NCI-H1048 (cell line): Measurements from ENCODE around the gene GUCY2C.
A peak's percentile ranks its signal among the peaks of the same experiment; 100 is the strongest.
"Not testable (repeated sequence)": the region's sequence is repeated elsewhere in the genome, so short reads cannot be mapped to it uniquely, and the experiment has no call there.

ENCODE experiments used
- DNase-seq: peaks from one replicate; lab custom pipeline; 2025; lab: John Stamatoyannopoulos, UW

The GUCY2C gene

GRCh38 chr12:14696265-14696741, at the start of gene GUCY2C:
GUCY2C (minus strand) TSS chr12:14696599; CDS start chr12:14696448, 151 bp downstream.
- DNase-seq: no peak

DNA sequence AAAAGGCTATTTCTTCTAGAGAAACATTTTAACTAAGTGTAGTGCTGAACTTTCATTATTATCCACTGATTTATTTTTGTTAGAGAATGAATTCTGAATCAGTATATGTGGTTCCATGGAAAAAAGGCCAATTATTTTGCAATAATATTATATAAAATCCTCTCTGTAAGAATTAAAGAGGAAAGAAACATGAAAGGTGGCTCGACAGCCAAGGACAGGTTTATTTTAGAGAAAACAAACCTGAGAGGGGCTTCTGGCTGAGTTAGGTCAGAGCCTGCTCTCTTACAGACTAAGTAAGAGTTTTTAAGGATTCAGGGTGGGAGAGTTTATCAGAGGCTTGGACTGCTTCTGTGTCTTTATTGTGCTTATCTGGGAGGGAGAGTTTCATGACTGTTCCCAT, 46.7 kb upstream of the GUCY2C start:
- DNase-seq: no peak

DNA sequence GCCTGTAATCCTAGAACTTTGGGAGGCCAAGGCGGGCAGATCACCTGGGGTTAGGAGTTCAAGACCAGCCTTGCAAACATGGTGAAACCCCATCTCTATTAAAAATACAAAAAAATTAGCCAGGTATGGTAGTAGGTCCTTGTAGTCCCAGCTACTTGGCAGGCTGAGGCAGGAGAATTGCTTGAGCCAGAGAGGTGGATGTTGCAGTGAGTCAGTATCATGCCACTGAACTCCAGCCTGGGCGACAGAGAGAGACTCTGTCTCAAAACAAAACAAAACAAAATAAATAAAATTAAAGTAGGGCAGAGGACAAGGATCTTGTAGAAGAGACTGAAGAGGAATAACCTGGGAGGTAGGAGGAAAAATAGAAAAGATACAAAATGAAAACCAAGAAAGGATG, 45.5 kb upstream of the GUCY2C start:
- DNase-seq: no peak

DNA sequence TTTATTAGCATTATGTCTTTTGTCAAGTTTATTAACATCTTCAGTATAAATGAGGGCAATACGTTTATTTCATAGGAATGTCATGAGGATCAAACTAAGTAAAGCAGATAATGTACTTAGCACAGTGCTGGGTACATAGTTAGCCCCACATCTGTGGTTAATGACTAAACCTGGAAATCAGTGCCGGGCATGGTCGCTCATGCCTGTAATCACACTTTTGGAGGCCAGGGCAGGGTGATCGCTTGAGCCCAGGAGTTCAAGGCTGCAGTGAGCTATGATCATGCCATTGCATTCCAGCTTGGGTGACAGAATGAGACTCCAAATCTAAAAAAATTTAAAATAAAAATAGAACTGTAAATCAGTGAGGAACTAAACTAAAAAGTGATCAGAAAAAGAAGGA, 44.8 kb upstream of the GUCY2C start:
- no peak for DNase-seq

DNA sequence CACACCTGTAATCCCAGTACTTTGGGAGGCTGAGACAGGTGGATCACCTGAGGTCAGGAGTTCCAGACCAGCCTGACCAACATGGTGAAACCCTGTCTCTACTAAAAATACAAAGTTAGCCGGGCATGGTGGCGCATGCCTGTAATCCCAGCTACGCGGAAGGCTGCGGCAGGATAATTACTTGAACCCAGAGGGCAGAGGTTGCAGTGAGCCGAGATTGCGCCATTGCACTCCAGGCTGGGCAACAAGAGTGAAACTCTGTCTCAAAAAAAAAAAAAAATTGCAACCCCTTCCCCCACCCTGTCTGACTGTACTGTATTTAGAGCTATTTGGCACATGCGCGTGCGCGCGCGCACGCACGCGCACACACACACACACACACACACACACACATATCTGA, 40.0 kb upstream of the GUCY2C start:
- DNase-seq: not testable (repeated sequence)

DNA sequence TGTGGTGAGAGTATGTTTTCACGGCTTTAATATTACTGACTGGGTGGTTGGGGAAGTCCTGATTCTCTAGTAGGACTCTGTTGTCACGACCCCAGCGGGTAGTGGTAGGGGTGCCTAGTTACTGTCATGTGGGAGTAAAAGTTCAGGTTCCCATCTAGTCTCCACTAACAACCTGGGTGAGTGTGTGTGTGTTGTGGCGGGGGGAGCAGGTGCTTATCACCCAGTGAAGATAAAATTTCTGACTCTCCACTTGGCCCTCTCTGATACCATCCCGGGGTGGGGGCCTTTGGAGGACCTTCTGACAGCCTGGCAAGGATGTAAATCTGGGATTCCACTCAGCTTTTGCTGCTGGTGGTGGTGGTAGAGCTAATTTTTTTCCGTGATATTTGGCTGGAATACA, 35.4 kb upstream of the GUCY2C start:
- no peak for DNase-seq

- no peak for DNase-seq
Observed at GRCh38 chr12:14729586-14729985, 33.2 kb upstream of the GUCY2C start.

DNA sequence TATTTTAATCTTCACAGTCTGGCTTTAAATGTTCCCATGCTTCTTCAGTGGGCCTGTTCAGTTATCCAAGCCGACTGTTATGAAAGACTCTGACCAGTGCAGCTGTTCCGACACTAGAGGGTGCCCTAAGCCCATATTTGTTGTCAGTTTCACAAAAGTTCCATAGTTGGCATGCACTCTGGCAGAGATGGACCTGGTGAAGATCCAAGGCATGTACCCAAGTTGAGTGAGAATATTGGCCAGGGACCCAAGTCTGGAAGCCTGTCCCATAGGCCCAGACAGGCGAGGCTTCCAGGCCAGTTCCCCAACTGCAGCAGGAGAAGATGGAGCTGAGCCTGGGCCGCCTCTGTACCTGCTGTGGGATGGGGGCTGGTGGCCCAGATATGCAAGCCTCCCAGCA, 27.4 kb upstream of the GUCY2C start:
- no peak for DNase-seq

GRCh38 chr12:14716848-14717444, 20.5 kb upstream of the GUCY2C start:
- DNase-seq: no peak

DNA sequence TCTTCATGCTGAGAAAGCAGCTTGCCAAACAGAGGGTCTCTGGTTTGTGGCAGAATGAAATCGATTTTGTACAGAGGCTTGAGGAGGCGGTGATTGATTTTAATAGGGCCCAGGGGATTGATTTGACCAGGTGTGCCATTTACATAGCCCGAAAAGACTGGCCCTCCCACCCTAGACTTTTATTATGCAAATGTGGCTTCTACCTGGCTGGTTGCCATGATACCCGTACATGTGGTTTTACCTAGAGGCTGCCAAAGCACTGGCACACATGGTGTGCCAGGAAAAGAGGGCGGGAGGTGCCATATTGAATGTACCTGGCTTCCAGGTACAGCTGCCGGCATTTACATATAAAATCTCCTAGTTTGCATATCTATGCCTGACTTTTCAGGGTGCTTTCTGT, 18.0 kb upstream of the GUCY2C start:
- peak; percentile 20 for DNase-seq

- no peak for DNase-seq
Observed at GRCh38 chr12:14710632-14711320, 14.4 kb upstream of the GUCY2C start.

DNA sequence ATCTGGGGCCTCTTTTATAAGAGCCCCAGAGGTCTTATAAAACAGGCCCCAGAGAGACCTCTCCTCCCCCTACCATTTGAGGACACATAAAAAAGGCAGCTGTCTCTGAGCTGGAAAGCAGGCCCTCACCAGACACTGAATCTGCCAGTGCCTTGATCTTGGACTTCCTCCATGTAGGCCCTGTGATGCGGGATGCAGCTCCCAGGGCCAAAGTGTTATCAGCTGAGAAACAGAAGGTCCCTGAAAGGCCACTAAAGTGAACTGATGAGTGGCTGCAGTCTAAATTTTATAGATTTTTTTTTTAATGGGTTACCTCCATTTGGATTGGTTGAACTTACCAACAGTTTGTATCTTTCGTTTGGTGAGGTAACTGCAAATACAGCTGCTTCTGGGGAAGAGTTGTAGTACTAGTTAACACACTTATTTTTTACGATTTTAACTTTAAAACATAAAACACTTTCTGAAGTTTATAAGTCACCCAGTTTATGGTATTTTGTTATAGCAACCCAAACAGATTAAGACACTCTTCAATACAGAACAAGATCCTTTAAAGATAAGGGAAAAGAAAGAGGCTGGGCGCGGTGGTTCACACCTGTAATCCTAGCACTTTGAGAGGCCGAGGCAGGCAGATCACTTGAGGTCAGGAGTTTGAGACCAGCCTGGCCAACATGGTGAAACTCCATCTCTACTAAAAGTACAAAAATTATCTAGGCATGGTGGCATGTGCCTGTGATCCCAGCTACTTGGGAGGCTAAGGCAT, 5.6 kb upstream of the GUCY2C start:
- DNase-seq: no peak

GRCh38 chr12:14700935-14701334, 4.5 kb upstream of the GUCY2C start:
- DNase-seq: no peak

DNA sequence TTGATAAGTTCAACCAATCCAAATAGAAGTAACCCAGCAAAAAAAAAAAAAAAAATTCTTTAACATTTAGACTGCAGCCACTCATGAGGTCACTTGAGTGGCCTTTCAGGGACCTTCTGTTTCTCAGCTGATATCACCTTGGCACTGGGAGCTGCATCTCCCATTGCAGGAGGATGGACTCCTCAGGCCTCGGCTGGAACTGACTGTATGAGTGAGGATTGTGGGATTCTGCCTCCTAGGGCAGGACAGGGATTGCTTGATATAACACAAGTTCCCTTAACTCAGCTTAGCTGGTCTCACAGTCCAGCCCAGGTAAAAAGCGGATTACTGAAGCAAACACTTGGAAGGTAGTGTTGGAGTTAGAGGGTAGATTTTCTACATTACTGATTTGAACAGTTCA, 3.5 kb upstream of the GUCY2C start:
- no peak for DNase-seq

- DNase-seq: no peak
Observed at GRCh38 chr12:14698555-14698954, 2.2 kb upstream of the GUCY2C start.

DNA sequence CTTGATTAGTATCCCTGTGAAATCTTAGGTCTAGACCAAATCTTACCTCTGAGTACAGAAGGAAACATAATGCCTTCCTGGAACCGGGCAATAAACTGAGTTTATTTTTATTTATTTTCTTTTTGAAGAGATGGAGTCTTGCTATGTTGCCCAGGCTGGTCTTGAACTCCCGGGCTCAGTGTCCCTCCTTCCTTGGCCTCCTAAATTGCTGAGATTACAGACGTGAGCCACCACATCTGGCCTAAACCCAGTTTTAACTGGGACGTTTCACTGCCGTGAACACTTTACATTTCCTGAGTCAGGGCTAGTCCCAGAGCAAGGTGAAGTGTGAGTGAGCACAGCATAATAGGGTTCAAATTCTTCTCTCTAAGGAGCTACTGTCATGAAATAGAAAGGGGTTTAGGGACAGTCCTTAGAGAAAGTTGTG, 671 bp downstream of the GUCY2C start:
- DNase-seq: no peak

DNA sequence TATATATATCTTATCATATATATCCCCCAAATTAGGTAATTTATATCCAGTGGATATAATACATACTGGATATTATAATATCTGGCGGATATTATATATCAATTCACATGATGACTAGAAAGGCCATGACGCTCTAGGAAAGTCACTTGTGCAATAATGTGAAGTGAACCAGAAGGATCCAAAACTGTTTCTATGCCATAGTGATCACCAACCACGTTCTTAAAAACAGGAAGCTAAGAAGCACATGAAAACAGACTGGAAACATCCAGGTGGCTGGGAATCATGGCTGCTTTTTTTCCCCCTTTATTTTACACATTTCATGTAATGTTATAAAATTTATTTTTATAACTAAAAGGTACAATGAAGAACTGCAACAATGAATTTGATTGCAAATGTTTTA, 1.4 kb downstream of the GUCY2C start:
- no peak for DNase-seq

- DNase-seq: no peak
Observed at GRCh38 chr12:14694145-14694714, 2.2 kb downstream of the GUCY2C start.

DNA sequence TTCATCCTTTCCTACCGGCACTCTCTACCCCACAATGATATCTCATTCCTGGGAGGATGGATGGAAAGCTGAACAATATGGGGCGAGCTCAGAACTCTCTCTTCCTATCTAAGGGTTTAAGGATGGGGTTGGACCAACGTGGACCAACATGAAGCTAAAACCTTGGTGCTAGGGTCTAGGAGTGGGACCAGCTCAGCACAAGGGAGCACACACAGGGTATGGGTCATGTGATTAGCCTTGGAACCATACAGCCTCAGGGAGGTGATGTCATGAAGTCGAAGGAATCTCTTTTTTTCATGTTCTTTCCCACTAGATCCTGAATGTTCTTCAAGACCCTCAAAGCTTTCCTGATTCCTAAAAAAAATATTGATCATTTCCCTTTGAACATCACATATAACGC, 3.3 kb downstream of the GUCY2C start:
- DNase-seq: no peak

DNA sequence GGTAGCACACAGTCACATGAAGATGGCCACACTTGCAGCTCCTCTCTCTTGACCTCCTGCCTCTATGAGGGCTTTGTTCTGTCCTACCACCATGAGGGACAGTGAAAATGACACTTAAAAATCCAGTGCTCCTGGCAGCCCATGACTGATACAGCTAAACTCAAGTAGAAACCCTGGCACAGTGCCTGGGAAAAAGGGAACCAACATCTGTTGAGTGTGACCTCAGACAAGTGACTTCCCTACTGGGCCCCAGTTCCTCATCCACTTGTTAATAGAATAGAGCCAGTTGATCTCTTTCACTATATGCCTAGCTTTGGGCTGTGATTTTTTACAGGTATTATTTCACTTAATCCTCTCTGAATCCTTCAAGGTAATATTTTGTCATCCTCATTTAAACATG, 4.8 kb downstream of the GUCY2C start:
- no peak for DNase-seq

GRCh38 chr12:14689996-14690395, 6.4 kb downstream of the GUCY2C start:
- DNase-seq: no peak

DNA sequence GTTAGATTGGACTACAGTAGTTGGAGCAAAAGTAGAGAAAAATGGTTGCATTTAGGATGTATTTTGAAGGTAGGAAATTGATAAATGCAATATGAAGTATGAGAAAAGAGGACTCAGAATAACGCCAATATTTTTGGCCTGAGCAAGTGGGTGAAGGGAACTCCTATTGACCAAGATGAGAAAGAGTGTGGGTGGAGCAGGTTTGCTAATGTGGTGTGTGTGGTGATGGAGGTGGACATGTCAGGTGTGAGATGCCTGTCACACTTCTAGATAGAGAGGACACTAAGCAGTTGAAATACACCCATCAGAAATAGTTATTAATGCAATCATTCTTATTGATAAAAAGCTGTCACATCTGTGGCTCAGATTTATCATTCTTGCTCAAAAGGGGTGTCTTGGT, 7.3 kb downstream of the GUCY2C start:
- no peak for DNase-seq

GRCh38 chr12:14682231-14682630, 14.2 kb downstream of the GUCY2C start:
- not testable (repeated sequence) for DNase-seq
